ENCODE results near the gene LRCH1. TPM values are rescaled to one million over a fixed set of nuclear protein-coding genes. Genes with fewer than 3 reads are reported as not detected.
A peak's percentile ranks its signal among the peaks of the same experiment; 100 is the strongest.

LRCH1 gene
- total RNA-seq, 1 experiment from 2014 or later: 27.0 TPM

DNA sequence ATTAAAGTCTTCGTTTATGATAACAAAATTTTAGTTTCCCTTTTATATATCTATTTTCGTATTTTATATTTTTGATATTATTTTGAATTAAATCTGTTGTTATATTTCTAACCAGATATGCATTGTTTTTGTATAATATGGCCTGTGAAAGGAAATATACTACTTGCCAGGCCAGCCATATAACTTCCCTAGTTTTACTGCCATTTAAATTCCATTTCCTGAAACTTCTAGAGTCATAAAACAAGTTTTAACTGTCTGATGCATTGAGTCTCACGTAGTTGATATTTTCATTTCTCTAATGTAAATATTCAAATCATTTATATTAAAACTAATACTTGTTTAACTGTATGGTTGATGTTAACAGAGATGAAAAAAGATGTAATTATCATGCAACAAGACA, 230.5 kb downstream of the LRCH1 start:
- TF ChIP-seq, protein P1, sequence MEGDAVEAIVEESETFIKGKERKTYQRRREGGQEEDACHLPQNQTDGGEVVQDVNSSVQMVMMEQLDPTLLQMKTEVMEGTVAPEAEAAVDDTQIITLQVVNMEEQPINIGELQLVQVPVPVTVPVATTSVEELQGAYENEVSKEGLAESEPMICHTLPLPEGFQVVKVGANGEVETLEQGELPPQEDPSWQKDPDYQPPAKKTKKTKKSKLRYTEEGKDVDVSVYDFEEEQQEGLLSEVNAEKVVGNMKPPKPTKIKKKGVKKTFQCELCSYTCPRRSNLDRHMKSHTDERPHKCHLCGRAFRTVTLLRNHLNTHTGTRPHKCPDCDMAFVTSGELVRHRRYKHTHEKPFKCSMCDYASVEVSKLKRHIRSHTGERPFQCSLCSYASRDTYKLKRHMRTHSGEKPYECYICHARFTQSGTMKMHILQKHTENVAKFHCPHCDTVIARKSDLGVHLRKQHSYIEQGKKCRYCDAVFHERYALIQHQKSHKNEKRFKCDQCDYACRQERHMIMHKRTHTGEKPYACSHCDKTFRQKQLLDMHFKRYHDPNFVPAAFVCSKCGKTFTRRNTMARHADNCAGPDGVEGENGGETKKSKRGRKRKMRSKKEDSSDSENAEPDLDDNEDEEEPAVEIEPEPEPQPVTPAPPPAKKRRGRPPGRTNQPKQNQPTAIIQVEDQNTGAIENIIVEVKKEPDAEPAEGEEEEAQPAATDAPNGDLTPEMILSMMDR (IDR thresholded peaks at IDR 0.05; ENCODE audit: insufficient read depth in 1 of 2, low read depth in 1 of 2, low read length in 1 of 2, severe bottlenecking in 1 of 2, unreplicated experiment in 1 of 2): no peak
- Mint-ChIP-seq H3K27me3 (ENCODE audit: insufficient read depth, unreplicated experiment) (no peaks in the 10 kb centered on the region), H3K4me3 (ENCODE audit: unreplicated experiment) (no peak overlapping the region), H3K4me1 (ENCODE audit: low read depth, unreplicated experiment) (no peaks in the 10 kb centered on the region), H3K27ac (ENCODE audit: unreplicated experiment) (no peak overlapping the region), H3K36me3 (ENCODE audit: insufficient read depth, unreplicated experiment) (peaks cover 47% of the 10 kb centered on the region), H3K9me3 (ENCODE audit: unreplicated experiment) (no peaks in the 10 kb centered on the region)
- no peak overlapping the region for H3K4me3 ChIP-seq (ENCODE audit: low read depth, low read length)
- no peaks in the 10 kb centered on the region for H3K9me3 ChIP-seq
- no peaks in the 10 kb centered on the region for H3K4me1 ChIP-seq
- H3K27me3 ChIP-seq (replicated peaks; ENCODE audit: control insufficient read depth, insufficient read depth, low read length): no peaks in the 10 kb centered on the region
- H3K36me3 ChIP-seq (ENCODE audit: control insufficient read depth, insufficient read depth, low read length): no peaks in the 10 kb centered on the region
- intact Hi-C loops (cut with micrococcal nuclease; ENCODE audit: unreplicated experiment): no loop called here
- CTCF ChIA-PET: no interaction called here
- no TSS peak for BruUV-seq (replicated peaks)
- DNase-seq: no peak
- POLR2A ChIA-PET: no interaction called here

DNA sequence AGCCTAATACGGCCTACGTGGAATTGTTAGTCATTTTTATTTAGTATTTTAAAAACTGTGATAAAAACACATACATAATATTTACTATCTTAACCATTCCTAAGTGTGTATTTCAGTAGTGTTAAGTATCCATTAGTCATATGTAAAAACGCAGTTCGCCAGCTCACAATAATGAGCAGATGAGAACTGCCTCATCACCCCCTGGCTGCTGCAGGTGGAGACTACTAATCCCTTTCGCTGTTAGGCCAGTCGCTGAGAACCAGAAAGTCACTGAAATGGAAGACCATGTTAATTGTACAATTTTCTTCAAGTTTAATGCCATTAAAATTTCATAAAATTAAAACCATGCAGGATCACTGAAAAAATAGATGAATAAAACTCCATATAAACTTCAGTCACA, 242.4 kb downstream of the LRCH1 start:
- peaks cover 8% of the 10 kb centered on the region for H3K4me1 Mint-ChIP-seq (ENCODE audit: low read depth, unreplicated experiment)
- BruUV-seq (replicated peaks): no TSS peak
- Histone ChIP-seq H3K4me3 (ENCODE audit: low read depth, low read length) (no peak overlapping the region), H3K9me3 (no peaks in the 10 kb centered on the region), H3K36me3 (ENCODE audit: control insufficient read depth, insufficient read depth, low read length) (no peaks in the 10 kb centered on the region), H3K4me1 (peaks cover 12% of the 10 kb centered on the region), H3K27me3 (replicated peaks; ENCODE audit: control insufficient read depth, insufficient read depth, low read length) (no peaks in the 10 kb centered on the region)
- peaks cover 24% of the 10 kb centered on the region for H3K36me3 Mint-ChIP-seq (ENCODE audit: insufficient read depth, unreplicated experiment)
- no peak overlapping the region for H3K4me3 Mint-ChIP-seq (ENCODE audit: unreplicated experiment)
- TF ChIP-seq, protein P1 (IDR thresholded peaks at IDR 0.05; ENCODE audit: insufficient read depth in 1 of 2, low read depth in 1 of 2, low read length in 1 of 2, severe bottlenecking in 1 of 2, unreplicated experiment in 1 of 2): no peak
- no peaks in the 10 kb centered on the region for H3K9me3 Mint-ChIP-seq (ENCODE audit: unreplicated experiment)
- H3K27me3 Mint-ChIP-seq (ENCODE audit: insufficient read depth, unreplicated experiment): no peaks in the 10 kb centered on the region
- H3K27ac Mint-ChIP-seq (ENCODE audit: unreplicated experiment): no peak overlapping the region
- ChIA-PET CTCF (no interaction called here), POLR2A (no interaction called here)
- no peak for DNase-seq
- intact Hi-C loops (cut with micrococcal nuclease; ENCODE audit: unreplicated experiment): no loop called here

- Histone ChIP-seq H3K9me3 (no peaks in the 10 kb centered on the region), H3K27me3 (replicated peaks; ENCODE audit: control insufficient read depth, insufficient read depth, low read length) (no peaks in the 10 kb centered on the region), H3K4me1 (peaks cover 12% of the 10 kb centered on the region), H3K4me3 (ENCODE audit: low read depth, low read length) (peak overlapping the region; percentile 91), H3K36me3 (ENCODE audit: control insufficient read depth, insufficient read depth, low read length) (no peaks in the 10 kb centered on the region)
- ChIA-PET POLR2A (no interaction called here), CTCF (no interaction called here)
- no peaks in the 10 kb centered on the region for H3K27me3 Mint-ChIP-seq (ENCODE audit: insufficient read depth, unreplicated experiment)
- H3K9me3 Mint-ChIP-seq (ENCODE audit: unreplicated experiment): no peaks in the 10 kb centered on the region
- TF ChIP-seq, protein P1 (IDR thresholded peaks at IDR 0.05; ENCODE audit: insufficient read depth in 1 of 2, low read depth in 1 of 2, low read length in 1 of 2, severe bottlenecking in 1 of 2, unreplicated experiment in 1 of 2): no peak
- peak overlapping the region; percentile 94 for H3K27ac Mint-ChIP-seq (ENCODE audit: unreplicated experiment)
- peak overlapping the region; percentile 85 for H3K4me3 Mint-ChIP-seq (ENCODE audit: unreplicated experiment)
- peaks cover 16% of the 10 kb centered on the region for H3K36me3 Mint-ChIP-seq (ENCODE audit: insufficient read depth, unreplicated experiment)
- no peak for DNase-seq
- H3K4me1 Mint-ChIP-seq (ENCODE audit: low read depth, unreplicated experiment): peaks cover 8% of the 10 kb centered on the region
- TSS peak; percentile 66 for BruUV-seq (replicated peaks)
- intact Hi-C loops (cut with micrococcal nuclease; ENCODE audit: unreplicated experiment): no loop called here
These were observed 243.2 kb downstream of the LRCH1 start for GRCh38 chr13:46796129-46796514.

All from Caco-2 (cell line).